ENCODE measurements around the gene STON2.
"Not testable (repeated sequence)": the region's sequence is repeated elsewhere in the genome, so short reads cannot be mapped to it uniquely, and the experiment has no call there.

Gene STON2

GRCh38 chr14:81400202-81400678, at the start of gene STON2:
TSS of gene STON2 (minus strand) at chr14:81400324. CDS start at chr14:81398382, 1,942 bp downstream.
- DNase-seq (ENCODE audit: low spot score): peak; percentile 83

DNA sequence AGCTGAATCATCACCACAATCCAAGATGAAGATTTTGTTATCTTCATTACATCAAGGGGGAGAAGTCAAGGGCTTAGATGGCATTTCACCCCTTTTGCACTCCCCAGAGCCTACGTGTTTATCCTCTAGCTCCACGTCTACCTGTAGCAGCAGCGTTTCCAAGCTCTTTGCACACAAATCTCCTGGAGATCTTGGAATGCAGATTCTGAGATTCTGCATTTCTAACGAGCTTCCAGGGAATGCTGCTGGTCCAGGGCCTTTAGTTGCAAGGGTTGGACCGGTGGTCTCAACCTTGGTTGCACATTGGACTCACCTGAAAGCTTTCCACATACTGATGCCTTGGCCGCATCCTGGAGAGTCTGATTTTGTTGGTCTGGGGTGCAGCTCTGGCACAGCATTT, 49.5 kb upstream of the STON2 start:
- no peak for DNase-seq (ENCODE audit: low spot score)

DNA sequence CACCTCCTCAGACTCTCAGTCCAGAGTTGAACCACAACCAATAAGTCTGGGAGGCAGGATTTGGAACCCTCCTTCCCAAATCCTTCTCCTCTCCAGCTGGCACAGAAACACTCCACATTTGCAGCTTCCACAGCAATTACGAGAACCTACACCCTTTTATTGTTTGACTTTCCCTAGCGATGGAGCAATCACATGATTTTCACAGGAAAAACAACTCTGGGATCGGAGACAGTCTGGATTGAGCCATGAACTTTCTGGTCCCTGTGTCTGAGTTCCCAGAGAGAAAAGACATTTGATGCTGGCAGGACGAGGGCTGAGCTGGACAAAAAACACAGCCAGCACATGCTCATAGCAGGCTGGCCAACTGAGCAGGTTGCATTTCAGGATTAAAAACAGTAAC, 49.0 kb upstream of the STON2 start:
- no peak for DNase-seq (ENCODE audit: low spot score)

DNA sequence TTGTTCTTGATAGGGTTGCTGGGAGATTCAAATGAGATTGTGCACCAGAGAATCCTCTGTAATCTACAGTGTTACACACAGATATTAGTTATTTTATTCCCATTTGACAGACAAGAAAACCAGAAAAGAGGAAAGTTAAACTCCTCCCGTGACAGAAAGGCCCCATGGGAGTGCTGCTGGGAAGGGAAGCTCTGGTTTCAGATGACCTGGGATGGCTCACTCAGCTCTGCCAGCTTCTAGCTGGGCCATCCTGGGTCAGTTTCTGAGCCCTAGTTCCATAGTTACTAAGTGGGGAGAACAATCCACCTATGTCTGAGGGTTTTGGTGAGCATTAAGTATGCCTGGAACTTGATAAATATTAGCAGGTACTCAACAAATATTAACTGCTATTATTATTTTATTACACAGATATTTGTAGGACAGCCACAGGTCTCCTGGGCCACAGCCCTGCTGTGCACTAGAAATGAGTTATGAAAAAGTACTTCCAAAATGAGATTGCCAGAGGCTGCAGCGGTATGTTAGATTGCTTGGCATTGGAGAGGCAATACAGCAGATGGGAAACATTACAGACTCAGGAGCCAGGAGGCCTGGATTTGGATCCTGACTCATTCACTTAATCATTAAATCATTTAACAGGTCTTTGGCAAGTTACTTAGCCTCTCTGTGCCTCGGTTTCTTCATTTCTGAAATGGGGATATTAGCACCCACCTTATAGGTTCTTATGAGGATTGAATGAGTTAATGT, 47.1 kb upstream of the STON2 start:
- DNase-seq (ENCODE audit: low spot score): no peak

GRCh38 chr14:81446279-81447007, 46.3 kb upstream of the STON2 start:
- DNase-seq (ENCODE audit: low spot score): no peak

DNA sequence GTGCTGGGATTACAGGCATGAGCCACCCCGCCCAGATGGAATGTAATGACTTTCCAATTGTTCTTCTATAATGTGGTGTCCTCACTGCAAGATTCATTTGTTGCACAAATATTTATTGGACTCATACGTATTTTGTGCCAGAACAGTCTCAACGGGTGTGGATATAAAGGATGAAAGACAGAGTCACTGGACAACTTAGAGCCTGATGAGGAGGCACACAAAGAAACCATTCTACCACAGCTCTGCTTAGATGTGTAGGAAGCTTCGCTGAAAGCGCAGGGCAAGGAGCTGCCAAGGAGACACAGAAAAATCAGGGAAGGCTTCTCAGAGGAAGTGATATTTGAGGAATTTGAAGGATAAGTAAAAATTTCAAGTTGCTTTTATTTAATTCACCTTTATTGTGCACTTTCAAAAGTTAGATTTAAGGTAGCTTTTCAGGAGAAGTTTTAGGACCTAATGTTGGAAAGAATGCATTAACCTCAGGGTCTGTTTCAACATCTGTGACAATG, 41.6 kb upstream of the STON2 start:
- no peak for DNase-seq (ENCODE audit: low spot score)

DNA sequence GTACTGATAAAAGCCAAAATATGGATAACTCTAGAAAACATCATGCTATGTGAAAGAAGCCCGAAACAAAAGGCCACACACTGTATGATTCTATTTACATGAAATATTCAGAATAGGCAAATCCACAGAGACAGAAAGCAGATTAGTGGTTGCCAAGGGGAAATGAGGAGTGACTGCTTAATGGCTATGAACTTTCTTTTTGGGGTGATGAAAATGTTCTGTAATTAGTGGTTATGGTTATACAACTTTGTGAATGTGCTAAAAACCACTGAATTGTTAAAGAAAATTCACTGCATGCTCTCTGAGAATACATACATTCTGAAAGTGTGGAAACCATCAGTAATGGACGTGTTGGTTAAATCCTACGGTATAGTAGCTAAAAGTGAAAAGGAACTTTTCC, 39.9 kb upstream of the STON2 start:
- no peak for DNase-seq (ENCODE audit: low spot score)

- no peak for DNase-seq (ENCODE audit: low spot score)
These were observed 37.1 kb upstream of the STON2 start for GRCh38 chr14:81437244-81437643.

GRCh38 chr14:81436296-81437138, 36.4 kb upstream of the STON2 start:
- DNase-seq (ENCODE audit: low spot score): no peak

DNA sequence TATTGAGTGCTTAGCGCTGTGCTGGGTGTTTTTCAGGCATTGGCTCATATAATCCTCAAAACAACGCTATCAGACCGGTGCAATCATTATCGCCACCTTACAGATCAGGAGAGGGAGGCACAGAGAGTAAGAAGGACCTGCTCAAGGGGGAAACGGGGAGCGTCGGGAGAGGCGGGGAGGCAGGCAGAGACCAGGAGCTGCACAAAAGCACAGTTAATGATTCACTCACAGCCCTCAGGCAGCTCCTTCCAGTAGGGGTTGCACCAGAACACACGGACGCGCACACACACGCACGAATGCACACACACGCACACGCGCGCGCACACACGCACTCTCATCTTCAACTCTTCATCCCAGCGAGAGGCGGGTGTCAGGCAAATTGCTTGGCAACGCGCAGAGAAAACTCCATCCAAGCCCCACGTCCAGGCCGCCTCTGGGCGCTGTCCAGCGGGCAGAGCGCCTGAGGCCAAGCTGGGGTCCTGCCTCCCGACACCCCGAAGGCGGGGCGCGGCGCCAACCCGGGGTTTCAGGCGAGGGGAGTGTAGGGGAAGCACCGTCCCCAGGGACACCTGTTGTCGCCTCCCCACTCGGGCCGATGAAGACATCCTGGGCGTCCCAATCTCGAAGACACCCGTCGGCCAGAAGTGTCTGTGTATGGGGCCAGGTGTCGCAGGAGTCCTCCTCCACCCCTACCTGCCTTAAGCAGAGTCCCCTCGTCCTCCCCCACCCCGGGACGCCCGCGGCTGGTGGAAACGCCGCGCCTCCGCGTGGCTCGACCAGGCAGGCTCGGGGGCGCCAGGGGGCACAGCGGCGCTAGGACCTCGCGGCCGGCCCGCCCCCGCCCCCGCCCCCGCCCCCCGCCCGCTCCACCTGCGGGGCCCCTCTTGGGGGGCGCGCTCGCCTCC, 35.5 kb upstream of the STON2 start:
- no peak for DNase-seq (ENCODE audit: low spot score)

GRCh38 chr14:81435048-81435390, 34.9 kb upstream of the STON2 start:
- no peak for DNase-seq (ENCODE audit: low spot score)

DNA sequence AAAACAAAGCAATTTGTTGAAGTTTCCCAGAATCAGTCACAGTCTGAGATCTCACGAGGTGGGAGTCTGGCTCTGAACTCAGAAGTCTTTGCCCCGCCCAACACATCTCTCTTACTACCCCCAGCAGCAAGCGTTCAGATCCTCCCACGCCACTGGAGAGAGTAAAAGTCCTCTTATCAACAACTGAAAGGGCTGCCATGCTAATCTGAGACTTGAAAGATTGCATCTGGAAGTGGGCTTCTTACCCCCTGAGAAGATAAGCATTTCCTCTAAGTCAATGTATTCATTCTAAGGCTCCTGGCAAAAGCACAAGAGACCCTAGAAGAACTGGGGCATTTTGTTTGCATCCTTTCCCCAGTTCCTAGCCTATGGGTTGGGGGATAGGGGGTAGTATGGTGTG, 34.1 kb upstream of the STON2 start:
- no peak for DNase-seq (ENCODE audit: low spot score)

GRCh38 chr14:81433378-81433777, 33.3 kb upstream of the STON2 start:
- no peak for DNase-seq (ENCODE audit: low spot score)

DNA sequence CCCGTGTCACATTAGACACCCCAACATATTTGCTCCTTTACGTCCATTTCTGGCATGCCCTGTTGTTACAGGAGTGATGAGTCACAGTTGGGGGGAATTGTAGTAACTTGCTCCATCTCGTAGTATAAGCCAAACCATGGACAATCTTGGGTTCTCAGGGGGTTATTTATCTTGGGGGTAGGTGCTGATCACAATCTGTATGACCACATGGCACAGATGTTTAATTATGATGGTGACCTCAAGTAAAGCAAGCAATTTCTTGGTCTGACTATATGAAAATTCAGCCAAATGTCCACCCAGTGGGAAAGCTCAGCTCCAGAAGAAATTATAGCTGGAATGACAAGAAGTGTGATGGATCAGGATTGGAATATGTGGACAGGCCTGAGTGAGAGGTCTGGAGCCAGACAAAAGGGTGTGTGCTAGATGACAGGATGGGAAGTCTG, 32.1 kb upstream of the STON2 start:
- no peak for DNase-seq (ENCODE audit: low spot score)

DNA sequence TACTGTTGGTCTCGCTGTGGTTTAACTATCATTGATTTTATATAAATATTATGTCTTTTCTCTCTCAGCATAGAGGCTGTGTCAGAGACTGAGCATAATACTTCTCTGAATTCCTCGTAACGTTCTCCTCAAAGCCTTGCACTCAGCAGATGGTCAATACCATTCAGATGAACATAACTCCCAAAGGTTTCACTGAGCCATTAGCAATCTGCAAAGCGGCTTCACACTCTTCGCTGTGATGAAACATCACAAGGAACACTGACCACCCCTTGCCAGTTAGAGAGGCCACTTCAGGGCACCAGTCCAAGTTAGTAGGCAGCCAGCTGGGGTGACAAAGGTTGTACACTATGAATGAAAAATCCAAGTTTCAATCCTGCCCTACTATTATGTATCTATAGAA, 30.1 kb upstream of the STON2 start:
- no peak for DNase-seq (ENCODE audit: low spot score)

GRCh38 chr14:81429749-81430148, 29.6 kb upstream of the STON2 start:
- not testable (repeated sequence) for DNase-seq (ENCODE audit: low spot score)

DNA sequence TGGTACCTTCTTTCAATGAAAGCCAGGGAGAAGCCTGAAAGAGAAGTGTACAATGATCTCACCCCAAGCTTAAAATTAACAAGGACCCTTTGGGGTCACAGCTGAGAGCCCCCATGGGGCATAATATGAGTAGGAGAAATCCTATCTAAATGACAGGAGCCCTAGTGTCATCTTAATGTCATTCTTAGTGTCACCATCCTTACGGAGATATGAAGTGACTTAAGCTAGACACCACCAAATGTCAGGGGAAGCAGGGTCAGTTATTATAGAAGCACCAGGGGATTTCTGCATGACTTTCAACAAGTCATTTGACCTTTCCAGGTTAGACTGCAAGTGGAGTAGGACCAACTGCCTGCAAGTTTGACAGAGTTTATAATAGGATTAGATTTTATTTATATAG, 28.9 kb upstream of the STON2 start:
- no peak for DNase-seq (ENCODE audit: low spot score)

DNA sequence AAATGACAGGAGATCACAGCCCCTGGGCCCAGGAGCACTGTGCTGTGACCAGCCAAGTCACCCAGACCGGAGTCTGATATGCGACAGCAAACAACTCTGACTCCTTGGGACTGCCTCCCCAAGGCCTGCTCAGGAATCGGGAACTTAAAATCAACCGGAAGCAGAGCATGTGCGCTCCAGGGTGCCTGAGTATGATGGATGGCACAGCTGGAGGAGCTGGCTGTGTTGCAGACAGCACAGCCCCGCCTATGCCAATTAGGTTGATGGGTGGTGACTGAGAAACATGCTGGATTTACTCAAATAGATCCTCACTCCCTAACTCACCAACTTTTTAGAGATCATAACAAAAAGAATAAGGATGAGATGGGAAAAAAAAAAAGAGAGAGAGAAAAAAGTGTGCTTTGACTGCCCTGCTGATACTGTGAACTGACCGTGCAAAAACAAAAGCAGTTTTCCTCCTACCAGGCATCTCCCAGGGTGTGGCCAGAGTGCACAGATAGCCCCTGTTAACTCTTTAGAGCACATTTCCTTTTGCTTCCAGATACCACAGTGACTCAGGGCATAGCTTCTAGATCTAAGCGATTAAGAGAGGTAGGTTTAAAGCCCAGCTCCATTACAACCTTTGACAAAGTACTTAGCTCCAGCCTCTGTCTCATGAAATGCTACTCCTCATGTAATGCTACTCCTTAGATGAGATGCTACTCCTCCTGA, 27.4 kb upstream of the STON2 start:
- DNase-seq (ENCODE audit: low spot score): peak; percentile 4

DNA sequence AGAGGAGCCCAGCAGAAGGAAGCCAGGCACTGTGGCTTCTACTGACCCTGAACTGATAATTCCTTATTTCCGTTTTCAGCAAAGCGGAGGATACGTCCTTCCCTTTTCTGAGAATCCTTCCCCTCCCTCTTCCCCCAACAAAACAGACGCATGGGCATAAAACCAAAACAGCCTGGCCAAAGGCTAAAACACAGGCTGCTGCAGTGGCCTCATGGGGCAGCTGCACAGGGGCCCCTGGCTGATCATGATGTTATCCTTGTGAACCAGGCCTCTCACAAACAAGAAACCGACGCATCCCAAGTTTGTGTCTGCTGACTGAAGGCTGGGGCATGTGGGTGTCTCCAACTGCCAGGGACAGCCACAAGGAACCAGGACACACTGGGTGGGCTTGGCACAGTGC, 23.4 kb upstream of the STON2 start:
- DNase-seq (ENCODE audit: low spot score): no peak

- DNase-seq (ENCODE audit: low spot score): no peak
These were observed 18.1 kb upstream of the STON2 start for GRCh38 chr14:81418057-81418790.
